GM23248 (cell line): ENCODE data around the gene SYNGR1. TPM values are rescaled to one million over a fixed set of nuclear protein-coding genes. Genes with fewer than 3 reads are reported as not detected.

Experiments
- DNase-seq: peaks from one replicate; pipeline ENCODE4 v3.0.0-alpha.2; 2015
- H2AFZ ChIP-seq: fragments of 200-600 bp; sonication (generic); 2 replicates; pipeline ENCODE4 v1.6.1; 2016; ENCODE audit warnings: antibody characterized with exemption
- H3F3A ChIP-seq: fragments of 200-600 bp; sonication (generic); 2 replicates; pipeline ENCODE4 v1.6.1; 2016; ENCODE audit warnings: mild to moderate bottlenecking, antibody characterized with exemption, mixed run types; ENCODE audit not compliant: insufficient read depth
- H3K27ac ChIP-seq: fragments of 200-600 bp; sonication (generic); 2 replicates; pipeline ENCODE4 v1.5.1; 2016; ENCODE audit warnings: mild to moderate bottlenecking
- H3K27me3 ChIP-seq: fragments of 200-600 bp; sonication (generic); replicated peaks from 2 replicates; pipeline ENCODE4 v1.6.1; 2016; ENCODE audit warnings: mild to moderate bottlenecking; ENCODE audit not compliant: insufficient read depth
- H3K36me3 ChIP-seq: fragments of 200-600 bp; sonication (generic); 2 replicates; pipeline ENCODE4 v1.6.1; 2016; ENCODE audit warnings: low read depth, mild to moderate bottlenecking
- H3K4me1 ChIP-seq: fragments of 200-600 bp; sonication (generic); 2 replicates; pipeline ENCODE4 v1.6.1; 2016; ENCODE audit warnings: mild to moderate bottlenecking; ENCODE audit not compliant: insufficient read depth
- H3K4me2 ChIP-seq: fragments of 200-600 bp; sonication (generic); one replicate; pipeline ENCODE4 v1.6.1; 2016; ENCODE audit warnings: mild to moderate bottlenecking; ENCODE audit not compliant: unreplicated experiment
- H3K4me3 ChIP-seq: fragments of 200-600 bp; sonication (generic); 2 replicates; pipeline ENCODE4 v1.5.1; 2016; ENCODE audit warnings: mild to moderate bottlenecking
- H3K79me2 ChIP-seq: fragments of 200-600 bp; sonication (generic); 2 replicates; pipeline ENCODE4 v1.6.1; 2016; ENCODE audit warnings: mild to moderate bottlenecking; ENCODE audit not compliant: insufficient read depth
- H3K9ac ChIP-seq: fragments of 200-600 bp; sonication (generic); 2 replicates; pipeline ENCODE4 v1.6.1; 2016; ENCODE audit warnings: mild to moderate bottlenecking
- H3K9me2 ChIP-seq: fragments of 200-600 bp; sonication (generic); 2 replicates; pipeline ENCODE4 v1.6.1; 2016; ENCODE audit warnings: mixed run types, mild to moderate bottlenecking, moderate library complexity; ENCODE audit not compliant: insufficient read depth
- H3K9me3 ChIP-seq: fragments of 200-600 bp; sonication (generic); one replicate; pipeline ENCODE4 v1.6.1; 2017; ENCODE audit warnings: low read depth
- H4K20me1 ChIP-seq: fragments of 200-600 bp; sonication (generic); 2 replicates; pipeline ENCODE4 v1.6.0; 2016; ENCODE audit not compliant: insufficient read depth
- EZH2 ChIP-seq: fragments of 200-600 bp; sonication (generic); IDR thresholded peaks from 2 replicates; pipeline ENCODE4 v1.6.1; 2018; ENCODE audit warnings: antibody characterized with exemption, mild to moderate bottlenecking; ENCODE audit not compliant: insufficient read depth, poor library complexity, severe bottlenecking
- EZH2phosphoT487 ChIP-seq: fragments of 200-600 bp; sonication (generic); IDR thresholded peaks from 2 replicates; pipeline ENCODE4 v1.6.1; 2018; ENCODE audit warnings: antibody characterized with exemption, moderate library complexity, mild to moderate bottlenecking, low read depth; ENCODE audit not compliant: insufficient read depth
- WGBS, 2 experiments: methylation state at CpG; one replicate each; pipeline ENCODE4 v1.1.6; 2015 to 2017; ENCODE audit warnings: low lambda C conversion rate in 2 of 2, low coverage in 1 of 2; ENCODE audit errors: missing lambda C conversion rate in 2 of 2; 5-methylcytosine and 5-hydroxymethylcytosine counted together
- in situ Hi-C: fragments of 300-500 bp; cut with MboI; formaldehyde crosslinking; loops from 2 replicates; pipeline ENCODE4 v1.15.0; 2020
- polyA plus RNA-seq: library from polyadenylated mRNA; unstranded; fragments of >200 nt; fragmentation: Nextera tagmentation; extraction: Ambion mirVana; gene quantifications from 2 replicates; pipeline ENCODE4 v1.2.1, GENCODE V29; 2016
- total RNA-seq: library from RNA; depleted of rRNA; stranded (reverse); fragments of >200 nt; shearing (Covaris generic); gene quantifications from 2 replicates; pipeline ENCODE4 v1.2.3, GENCODE V29; 2014

The SYNGR1 gene
- total and polyA plus RNA-seq, 2 experiments from 2014 or later = 6.1 to 23.2 TPM

DNA sequence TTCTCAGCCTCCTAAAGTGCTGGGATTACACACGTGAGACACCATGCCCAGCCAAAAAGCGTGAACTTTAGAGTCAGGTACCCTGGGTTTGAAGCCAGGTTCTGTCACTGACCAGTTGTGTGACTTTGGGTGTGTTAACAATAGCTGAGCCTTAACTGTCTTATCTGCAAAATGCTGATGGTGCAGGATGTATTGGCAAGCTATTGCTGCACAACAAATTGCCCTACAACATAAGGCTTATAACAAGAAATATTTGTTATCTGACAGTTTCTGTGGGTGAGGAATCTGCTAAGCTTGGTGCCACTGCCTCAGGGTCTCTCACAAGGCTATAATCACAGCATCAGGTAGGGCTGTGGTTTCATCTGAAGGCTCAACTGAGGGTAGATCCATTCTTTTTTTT, 21.9 kb downstream of the SYNGR1 start:
- Histone ChIP-seq H3F3A (no peaks in the 10 kb centered on the region), H2AFZ (no peak overlapping the region), H3K79me2 (no peaks in the 10 kb centered on the region), H3K36me3 (no peaks in the 10 kb centered on the region), H3K27me3 (no peaks in the 10 kb centered on the region), H3K27ac (no peak overlapping the region), H3K9me3 (no peaks in the 10 kb centered on the region), H3K4me1 (no peaks in the 10 kb centered on the region), H3K4me3 (no peak overlapping the region), H3K9me2 (no peaks in the 10 kb centered on the region), H3K4me2 (no peak overlapping the region), H4K20me1 (no peaks in the 10 kb centered on the region), H3K9ac (no peak overlapping the region)
- TF ChIP-seq EZH2phosphoT487 (no peak), EZH2 (no peak)
- in situ Hi-C loops = no loop called here
- DNase-seq = no peak
- WGBS, 2 experiments = 83 to 86% methylated on average over 2 of the region's 2 CpGs

- Histone ChIP-seq H2AFZ (no peak overlapping the region), H3K9me2 (no peaks in the 10 kb centered on the region), H3F3A (no peaks in the 10 kb centered on the region), H3K27ac (no peak overlapping the region), H3K36me3 (no peaks in the 10 kb centered on the region), H3K9ac (no peak overlapping the region), H3K4me1 (no peaks in the 10 kb centered on the region), H3K9me3 (no peaks in the 10 kb centered on the region), H3K4me3 (no peak overlapping the region), H4K20me1 (no peaks in the 10 kb centered on the region), H3K27me3 (no peaks in the 10 kb centered on the region), H3K4me2 (no peak overlapping the region), H3K79me2 (no peaks in the 10 kb centered on the region)
- in situ Hi-C loops = no loop called here
- no peak for DNase-seq
- TF ChIP-seq EZH2 (no peak), EZH2phosphoT487 (no peak)
- 85% methylated on average over 24 of the region's 24 CpGs for WGBS, 2 experiments
Observed at GRCh38 chr22:39374191-39374590, 24.4 kb downstream of the SYNGR1 start.

- Histone ChIP-seq H2AFZ (no peak overlapping the region), H3K4me3 (no peak overlapping the region), H3K79me2 (no peaks in the 10 kb centered on the region), H3K9me3 (no peaks in the 10 kb centered on the region), H4K20me1 (no peaks in the 10 kb centered on the region), H3K27me3 (no peaks in the 10 kb centered on the region), H3K9me2 (no peaks in the 10 kb centered on the region), H3K36me3 (no peaks in the 10 kb centered on the region), H3K9ac (no peak overlapping the region), H3K4me1 (no peaks in the 10 kb centered on the region), H3K27ac (no peak overlapping the region), H3K4me2 (no peak overlapping the region), H3F3A (no peaks in the 10 kb centered on the region)
- TF ChIP-seq EZH2phosphoT487 (no peak), EZH2 (no peak)
- in situ Hi-C loops = no loop called here
- DNase-seq = no peak
- 68 to 70% methylated on average over 8 of the region's 8 CpGs for WGBS, 2 experiments
Observed at GRCh38 chr22:39374801-39375200, 25.0 kb downstream of the SYNGR1 start.

- H4K20me1 ChIP-seq = no peaks in the 10 kb centered on the region
- TF ChIP-seq EZH2phosphoT487 (no peak), EZH2 (no peak)
- WGBS, 2 experiments = 70 to 80% methylated on average over 8 of the region's 8 CpGs
- no peaks in the 10 kb centered on the region for H3F3A ChIP-seq
- H2AFZ ChIP-seq = no peak overlapping the region
- no peaks in the 10 kb centered on the region for H3K9me3 ChIP-seq
- no peak overlapping the region for H3K4me3 ChIP-seq
- H3K36me3 ChIP-seq = no peaks in the 10 kb centered on the region
- H3K4me1 ChIP-seq = no peaks in the 10 kb centered on the region
- H3K27me3 ChIP-seq = no peaks in the 10 kb centered on the region
- H3K9ac ChIP-seq = no peak overlapping the region
- in situ Hi-C loops = no loop called here
- H3K4me2 ChIP-seq = no peak overlapping the region
- no peak overlapping the region for H3K27ac ChIP-seq
- H3K9me2 ChIP-seq = no peaks in the 10 kb centered on the region
- no peaks in the 10 kb centered on the region for H3K79me2 ChIP-seq
- DNase-seq = no peak
Observed at GRCh38 chr22:39375646-39376045, 25.9 kb downstream of the SYNGR1 start.
